Right lobe of liver (tissue), 6 donors: ENCODE measurements around the gene SFTA2. TPM values are rescaled to one million over a fixed set of nuclear protein-coding genes. Genes with fewer than 3 reads are reported as not detected.

ENCODE experiments used
- ATAC-seq, 4 donors: fragments of 200-7000 bp; cut with Tn5 transposase; one replicate each; pipeline ENCODE4 v1.9.1; 2020; ENCODE audit warnings: mild to moderate bottlenecking in 4 of 4, moderate library complexity in 4 of 4
- DNase-seq, 3 donors: peaks; one replicate each; pipeline ENCODE4 v3.0.0-alpha.2; 2020
- H3K27ac ChIP-seq, 3 donors: fragments of 200-600 bp; one replicate each; pipeline ENCODE4 v1.8.0; 2022
- H3K27me3 ChIP-seq, 2 donors: fragments of 200-600 bp; one replicate each; pipeline ENCODE4 v1.8.0; 2022
- H3K36me3 ChIP-seq, 4 donors: fragments of 200-600 bp; sonication (generic) in 1 of 4; one replicate each; pipeline versions ENCODE4 v1.5.1 to v1.8.0; 2017 to 2022; ENCODE audit warnings: control low read depth in 1 of 4
- H3K4me1 ChIP-seq, 4 donors: fragments of 200-600 bp; sonication (generic) in 1 of 4; one replicate each; pipeline versions ENCODE4 v1.5.1 to v1.8.0; 2017 to 2022; ENCODE audit warnings: control low read depth in 1 of 4
- H3K4me3 ChIP-seq, 3 donors: fragments of 200-600 bp; one replicate each; pipeline ENCODE4 v1.8.0; 2022
- H3K9me3 ChIP-seq, 4 donors: fragments of 200-600 bp; sonication (generic) in 1 of 4; one replicate each; pipeline versions ENCODE4 v1.5.1 to v1.8.0; 2017 to 2022; ENCODE audit warnings: control low read depth in 1 of 4
- POLR2A ChIP-seq: fragments of 450-650 bp; IDR thresholded peaks from one replicate; pipeline ENCODE4 v1.6.1; 2017; ENCODE audit warnings: antibody characterized with exemption, mild to moderate bottlenecking
- WGBS: methylation state at CpG from one replicate; pipeline ENCODE4 v1.1.6; 2018; ENCODE audit warnings: low coverage, low lambda C conversion rate; ENCODE audit not compliant: insufficient coverage; ENCODE audit errors: missing lambda C conversion rate; 5-methylcytosine and 5-hydroxymethylcytosine counted together
- intact Hi-C, 2 donors: fragments of 100-400 bp; cut with DNase I; formaldehyde crosslinking; loops; one replicate each; pipeline versions ENCODE4 v1.11.2 to v1.14.1; 2022
- total RNA-seq, 6 experiments: library from RNA; depleted of rRNA in 2 of 6; stranded (reverse); fragments of >200 nt in 2 of 6; fragmentation: NEBNext Ultra II Directional in 3 of 6; extraction: Animal tissue kit (Norgen Biotek cat#: 25700) in 3 of 6; gene quantifications; one replicate each; pipeline versions ENCODE4 v1.1.0 to v1.2.4, GENCODE V29; 2016 to 2023
- TF ChIP-seq, protein P1 (sequence below), 4 donors: fragments of 200-600 bp in 3 of 4; fragments of 450-650 bp in 1 of 4; IDR thresholded peaks; one replicate each; pipeline versions ENCODE4 v1.5.1 to v1.8.0; 2016 to 2022; ENCODE audit warnings: antibody characterized with exemption in 4 of 4, mild to moderate bottlenecking in 2 of 4
- donor health status: DM: no; HTN: yes; CAD: no.
- donor health status: DM: no; HTN: no; CAD: no.
- donor health status: DM: no; HTN: no; CAD: no.
- donor health status: DM: no; HTN: yes; CAD: no.
- donor health status: DM: no; HTN: yes; CAD: no.

Gene SFTA2
- total RNA-seq, 6 experiments from 2014 or later: not detected

DNA sequence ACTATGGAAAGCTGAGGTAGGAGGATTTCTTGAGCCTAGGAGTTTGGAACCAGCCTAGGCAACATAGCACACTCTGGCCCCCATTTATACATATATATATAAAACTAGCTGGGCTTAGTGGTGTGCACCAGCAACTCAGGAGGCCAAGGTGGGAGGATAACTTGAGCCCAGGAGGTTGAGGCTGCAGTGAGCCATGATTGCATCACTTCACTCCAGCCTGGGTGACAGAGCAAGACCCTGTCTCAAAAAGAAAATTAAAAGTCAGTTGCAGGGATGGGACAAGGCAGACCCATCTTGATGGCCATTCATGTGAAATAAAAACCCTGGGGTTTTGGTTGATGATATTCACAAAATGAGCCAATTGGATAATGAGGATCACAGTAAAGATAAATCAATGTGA is 30.5 kb downstream of the SFTA2 start:
- Histone ChIP-seq H3K27me3 (no peaks in the 10 kb centered on the region), H3K27ac (no peak overlapping the region), H3K9me3 (no peaks in the 10 kb centered on the region), H3K4me3 (no peak overlapping the region), H3K36me3 (no peaks in the 10 kb centered on the region), H3K4me1 (no peaks in the 10 kb centered on the region)
- no peak for TF ChIP-seq POLR2A
- TF ChIP-seq, protein P1, sequence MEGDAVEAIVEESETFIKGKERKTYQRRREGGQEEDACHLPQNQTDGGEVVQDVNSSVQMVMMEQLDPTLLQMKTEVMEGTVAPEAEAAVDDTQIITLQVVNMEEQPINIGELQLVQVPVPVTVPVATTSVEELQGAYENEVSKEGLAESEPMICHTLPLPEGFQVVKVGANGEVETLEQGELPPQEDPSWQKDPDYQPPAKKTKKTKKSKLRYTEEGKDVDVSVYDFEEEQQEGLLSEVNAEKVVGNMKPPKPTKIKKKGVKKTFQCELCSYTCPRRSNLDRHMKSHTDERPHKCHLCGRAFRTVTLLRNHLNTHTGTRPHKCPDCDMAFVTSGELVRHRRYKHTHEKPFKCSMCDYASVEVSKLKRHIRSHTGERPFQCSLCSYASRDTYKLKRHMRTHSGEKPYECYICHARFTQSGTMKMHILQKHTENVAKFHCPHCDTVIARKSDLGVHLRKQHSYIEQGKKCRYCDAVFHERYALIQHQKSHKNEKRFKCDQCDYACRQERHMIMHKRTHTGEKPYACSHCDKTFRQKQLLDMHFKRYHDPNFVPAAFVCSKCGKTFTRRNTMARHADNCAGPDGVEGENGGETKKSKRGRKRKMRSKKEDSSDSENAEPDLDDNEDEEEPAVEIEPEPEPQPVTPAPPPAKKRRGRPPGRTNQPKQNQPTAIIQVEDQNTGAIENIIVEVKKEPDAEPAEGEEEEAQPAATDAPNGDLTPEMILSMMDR (IDR thresholded peaks at IDR 0.05): no peak
- no peak for ATAC-seq
- DNase-seq: no peak
- intact Hi-C loops: no loop called here

DNA sequence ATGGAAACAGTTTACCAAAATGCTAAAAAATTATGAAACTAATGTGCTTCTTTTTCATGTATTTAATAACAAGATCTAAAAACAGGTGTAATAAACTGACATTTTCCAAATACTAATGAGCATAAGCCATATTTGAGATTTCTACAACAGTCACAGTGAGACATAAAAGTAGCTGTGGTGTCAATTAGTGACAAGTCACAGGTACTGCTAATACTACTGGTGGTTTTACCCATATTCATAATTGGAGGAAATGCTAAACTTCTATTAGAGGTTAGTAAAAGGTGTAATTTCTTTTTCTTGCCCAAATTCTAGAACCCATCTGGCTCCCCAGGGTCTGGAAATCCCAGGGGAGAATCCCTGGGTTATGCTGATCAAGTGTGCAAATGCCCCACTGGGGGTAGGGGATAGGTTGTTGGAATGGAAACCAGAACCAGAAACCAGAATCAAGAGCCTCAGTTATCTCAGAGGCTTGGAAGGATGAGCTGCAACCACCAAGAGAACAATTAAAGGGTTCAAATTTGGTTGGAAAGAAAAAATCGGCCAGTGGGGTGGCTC is 31.0 kb downstream of the SFTA2 start:
- no peaks in the 10 kb centered on the region for H3K36me3 ChIP-seq
- H3K4me1 ChIP-seq: no peaks in the 10 kb centered on the region
- ATAC-seq: no peak
- H3K4me3 ChIP-seq: no peak overlapping the region
- DNase-seq: peak in 1 of 3 donors; percentile 1
- WGBS: 88% methylated on average over 1 of the region's 1 CpG
- no peaks in the 10 kb centered on the region for H3K9me3 ChIP-seq
- TF ChIP-seq, protein P1 (IDR thresholded peaks at IDR 0.05): no peak
- TF ChIP-seq POLR2A: no peak
- no peaks in the 10 kb centered on the region for H3K27me3 ChIP-seq
- H3K27ac ChIP-seq: no peak overlapping the region
- intact Hi-C loops: no loop called here

DNA sequence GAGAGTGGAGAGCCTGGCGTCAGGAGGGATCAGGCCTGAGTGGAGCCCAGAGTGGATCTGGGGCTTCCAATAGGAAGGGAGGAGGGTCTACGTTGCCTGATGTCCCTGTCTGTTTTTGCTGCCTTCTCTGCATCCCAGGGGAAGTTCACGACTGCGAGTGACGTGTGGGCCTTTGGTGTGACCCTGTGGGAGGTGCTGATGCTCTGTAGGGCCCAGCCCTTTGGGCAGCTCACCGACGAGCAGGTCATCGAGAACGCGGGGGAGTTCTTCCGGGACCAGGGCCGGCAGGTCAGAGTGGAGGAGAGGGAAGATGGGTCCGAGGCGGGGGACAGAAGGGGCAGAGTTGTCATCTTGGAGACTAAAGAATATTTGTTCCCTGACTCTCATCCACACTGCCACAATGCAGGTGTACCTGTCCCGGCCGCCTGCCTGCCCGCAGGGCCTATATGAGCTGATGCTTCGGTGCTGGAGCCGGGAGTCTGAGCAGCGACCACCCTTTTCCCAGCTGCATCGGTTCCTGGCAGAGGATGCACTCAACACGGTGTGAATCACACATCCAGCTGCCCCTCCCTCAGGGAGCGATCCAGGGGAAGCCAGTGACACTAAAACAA is 33.1 kb downstream of the SFTA2 start:
- no peak for ATAC-seq
- Histone ChIP-seq H3K4me3 (no peak overlapping the region), H3K9me3 (no peaks in the 10 kb centered on the region), H3K27me3 (no peaks in the 10 kb centered on the region), H3K4me1 (no peaks in the 10 kb centered on the region), H3K36me3 (no peaks in the 10 kb centered on the region), H3K27ac (no peak overlapping the region)
- TF ChIP-seq POLR2A: no peak
- TF ChIP-seq, protein P1 (IDR thresholded peaks at IDR 0.05): no peak
- intact Hi-C loops: no loop called here
- peak in 1 of 3 donors; percentile 10 for DNase-seq
- WGBS: 90% methylated on average over 4 of the region's 23 CpGs

DNA sequence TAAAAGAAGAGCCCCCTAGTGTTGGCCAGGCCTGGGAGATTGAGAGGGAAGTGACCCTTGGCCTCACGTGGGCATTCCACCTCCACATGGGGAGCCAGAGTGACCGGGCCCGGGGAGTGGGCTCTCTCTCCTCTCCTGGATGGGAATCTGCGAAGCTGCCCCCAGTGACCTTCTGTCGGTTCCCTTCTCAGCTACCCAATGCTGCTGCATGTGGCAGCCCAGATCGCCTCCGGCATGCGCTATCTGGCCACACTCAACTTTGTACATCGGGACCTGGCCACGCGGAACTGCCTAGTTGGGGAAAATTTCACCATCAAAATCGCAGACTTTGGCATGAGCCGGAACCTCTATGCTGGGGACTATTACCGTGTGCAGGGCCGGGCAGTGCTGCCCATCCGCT is 34.1 kb downstream of the SFTA2 start:
- Histone ChIP-seq H3K9me3 (no peaks in the 10 kb centered on the region), H3K27me3 (no peaks in the 10 kb centered on the region), H3K4me1 (no peaks in the 10 kb centered on the region), H3K36me3 (no peaks in the 10 kb centered on the region), H3K4me3 (no peak overlapping the region), H3K27ac (no peak overlapping the region)
- DNase-seq (peak in 1 of 3 donors; percentile 24), ATAC-seq (no peak)
- TF ChIP-seq POLR2A: no peak
- TF ChIP-seq, protein P1 (IDR thresholded peaks at IDR 0.05): no peak
- WGBS: 58% methylated on average over 3 of the region's 16 CpGs
- intact Hi-C loops: no loop called here
